Measurements from ENCODE around the gene HKDC1.
"Not testable (repeated sequence)": the region's sequence is repeated elsewhere in the genome, so short reads cannot be mapped to it uniquely, and the experiment has no call there.

Gene HKDC1

GRCh38 chr10:69241575-69241974 lies 21.4 kb downstream of the HKDC1 start:
- no peak for DNase-seq

GRCh38 chr10:69242040-69242851 lies 22.1 kb downstream of the HKDC1 start:
- no peak for DNase-seq

- DNase-seq, result peak in 49 of 51 donors; percentile 5 to 90 (median 55)
These were observed 22.7 kb downstream of the HKDC1 start for GRCh38 chr10:69242852-69243212.

GRCh38 chr10:69243817-69244216 lies 23.7 kb downstream of the HKDC1 start:
- DNase-seq, result no peak

GRCh38 chr10:69246036-69246435 lies 25.9 kb downstream of the HKDC1 start:
- DNase-seq, result no peak

GRCh38 chr10:69246581-69247312 lies 26.6 kb downstream of the HKDC1 start:
- DNase-seq, result no peak

- DNase-seq, result no peak
These were observed 27.2 kb downstream of the HKDC1 start for GRCh38 chr10:69247313-69247710.

GRCh38 chr10:69248117-69248730 lies 28.1 kb downstream of the HKDC1 start:
- no peak for DNase-seq

GRCh38 chr10:69250041-69250440 lies 29.9 kb downstream of the HKDC1 start:
- no peak for DNase-seq

GRCh38 chr10:69251417-69251816 lies 31.3 kb downstream of the HKDC1 start:
- DNase-seq, result not testable (repeated sequence)

GRCh38 chr10:69253171-69253570 lies 33.0 kb downstream of the HKDC1 start:
- DNase-seq, result no peak

GRCh38 chr10:69254877-69255276 lies 34.7 kb downstream of the HKDC1 start:
- no peak for DNase-seq

GRCh38 chr10:69259547-69260243 lies 39.6 kb downstream of the HKDC1 start:
- no peak for DNase-seq

- DNase-seq, result no peak
These were observed 41.1 kb downstream of the HKDC1 start for GRCh38 chr10:69261184-69261583.

- DNase-seq, result no peak
These were observed 42.2 kb downstream of the HKDC1 start for GRCh38 chr10:69262292-69262751.

GRCh38 chr10:69265521-69265920 lies 45.4 kb downstream of the HKDC1 start:
- DNase-seq, result no peak

GRCh38 chr10:69268761-69269416 lies 48.8 kb downstream of the HKDC1 start:
- DNase-seq, result no peak

GRCh38 chr10:69269761-69270160 lies 49.6 kb downstream of the HKDC1 start:
- no peak for DNase-seq

- no peak for DNase-seq
These were observed 50.9 kb downstream of the HKDC1 start for GRCh38 chr10:69270990-69271389.

- no peak for DNase-seq
These were observed 52.5 kb downstream of the HKDC1 start for GRCh38 chr10:69272624-69273023.

GRCh38 chr10:69275444-69275843 lies 55.3 kb downstream of the HKDC1 start:
- no peak for DNase-seq
